ENCODE measurements around the gene SYCP3. TPM values are rescaled to one million over a fixed set of nuclear protein-coding genes. Genes with fewer than 3 reads are reported as not detected.

SYCP3 gene
- polyA plus RNA-seq, 1 donor from 2014 or later: 3.4 TPM

GRCh38 chr12:101720118-101720517, 19.1 kb downstream of the SYCP3 start:
- H3K9ac ChIP-seq (ENCODE audit: low read length): no peak overlapping the region
- H3K9me2 ChIP-seq (ENCODE audit: insufficient read depth, low read length): no peaks in the 10 kb centered on the region
- no peaks in the 10 kb centered on the region for H3F3A ChIP-seq (ENCODE audit: insufficient read depth, low read length, poor library complexity, severe bottlenecking)
- no peaks in the 10 kb centered on the region for H4K20me1 ChIP-seq (ENCODE audit: insufficient read depth)
- no peaks in the 10 kb centered on the region for H3K27me3 ChIP-seq (ENCODE audit: insufficient read depth, low read depth, low read length)
- H3K36me3 ChIP-seq (ENCODE audit: insufficient read depth, low read length): no peaks in the 10 kb centered on the region
- no peaks in the 10 kb centered on the region for H3K79me2 ChIP-seq (replicated peaks; ENCODE audit: insufficient read depth, low read length)
- H3K27ac ChIP-seq (ENCODE audit: low read length): no peak overlapping the region
- no peaks in the 10 kb centered on the region for H3K9me3 ChIP-seq (ENCODE audit: low read length)
- H3K4me2 ChIP-seq (ENCODE audit: low read length): no peak overlapping the region
- H2AFZ ChIP-seq (ENCODE audit: low read depth, low read length): no peak overlapping the region
- H3K4me3 ChIP-seq (ENCODE audit: low read length): no peak overlapping the region
- TF ChIP-seq SMC3 (conservative IDR thresholded peaks at IDR 0.05; ENCODE audit: poor library complexity) (no peak), RAD21 (conservative IDR thresholded peaks at IDR 0.05) (no peak), MXI1 (conservative IDR thresholded peaks at IDR 0.05; ENCODE audit: poor library complexity, severe bottlenecking) (no peak), EZH2 (IDR thresholded peaks at IDR 0.05; ENCODE audit: borderline replicate concordance, insufficient read depth, low read length, poor library complexity, severe bottlenecking) (no peak)

- H3K4me2 ChIP-seq (ENCODE audit: low read length): no peak overlapping the region
- H3F3A ChIP-seq (ENCODE audit: insufficient read depth, low read length, poor library complexity, severe bottlenecking): no peaks in the 10 kb centered on the region
- no peak overlapping the region for H2AFZ ChIP-seq (ENCODE audit: low read depth, low read length)
- no peak overlapping the region for H3K9ac ChIP-seq (ENCODE audit: low read length)
- H3K27me3 ChIP-seq (ENCODE audit: insufficient read depth, low read depth, low read length): no peaks in the 10 kb centered on the region
- no peaks in the 10 kb centered on the region for H3K79me2 ChIP-seq (replicated peaks; ENCODE audit: insufficient read depth, low read length)
- no peaks in the 10 kb centered on the region for H3K9me2 ChIP-seq (ENCODE audit: insufficient read depth, low read length)
- no peaks in the 10 kb centered on the region for H4K20me1 ChIP-seq (ENCODE audit: insufficient read depth)
- TF ChIP-seq MXI1 (conservative IDR thresholded peaks at IDR 0.05; ENCODE audit: poor library complexity, severe bottlenecking): no peak
- no peak for TF ChIP-seq SMC3 (conservative IDR thresholded peaks at IDR 0.05; ENCODE audit: poor library complexity)
- TF ChIP-seq EP300 (conservative IDR thresholded peaks at IDR 0.05; ENCODE audit: poor library complexity, severe bottlenecking): no peak
- TF ChIP-seq POLR2AphosphoS5 (IDR thresholded peaks at IDR 0.05): no peak
- TF ChIP-seq CTCF (IDR thresholded peaks at IDR 0.05; ENCODE audit: poor library complexity, severe bottlenecking): no peak
- no peak for TF ChIP-seq TAF1 (IDR thresholded peaks at IDR 0.05; ENCODE audit: low read depth)
- TF ChIP-seq RAD21 (conservative IDR thresholded peaks at IDR 0.05): no peak
- no peak for TF ChIP-seq REST (IDR thresholded peaks at IDR 0.05; ENCODE audit: borderline replicate concordance)
- no peak for TF ChIP-seq EZH2 (IDR thresholded peaks at IDR 0.05; ENCODE audit: borderline replicate concordance, insufficient read depth, low read length, poor library complexity, severe bottlenecking)
- no peak overlapping the region for H3K27ac ChIP-seq (ENCODE audit: low read length)
- no peaks in the 10 kb centered on the region for H3K36me3 ChIP-seq (ENCODE audit: insufficient read depth, low read length)
- H3K9me3 ChIP-seq (ENCODE audit: low read length): no peaks in the 10 kb centered on the region
- H3K4me3 ChIP-seq (ENCODE audit: low read length): no peak overlapping the region
Measured at GRCh38 chr12:101719566-101719965, 19.7 kb downstream of the SYCP3 start.
